22Rv1 (cell line): ENCODE results near the gene MGAT3.

Experiments
- ZFX ChIP-seq: fragments of 450-650 bp; IDR thresholded peaks from 2 replicates; pipeline ENCODE4 v1.6.1; 2017; ENCODE audit warnings: antibody characterized with exemption, borderline replicate concordance
- TF ChIP-seq, protein P1 (sequence below): fragments of 450-650 bp; IDR thresholded peaks from 2 replicates; pipeline ENCODE4 v1.5.1; 2017; ENCODE audit warnings: mild to moderate bottlenecking

- TF ChIP-seq, protein P1, sequence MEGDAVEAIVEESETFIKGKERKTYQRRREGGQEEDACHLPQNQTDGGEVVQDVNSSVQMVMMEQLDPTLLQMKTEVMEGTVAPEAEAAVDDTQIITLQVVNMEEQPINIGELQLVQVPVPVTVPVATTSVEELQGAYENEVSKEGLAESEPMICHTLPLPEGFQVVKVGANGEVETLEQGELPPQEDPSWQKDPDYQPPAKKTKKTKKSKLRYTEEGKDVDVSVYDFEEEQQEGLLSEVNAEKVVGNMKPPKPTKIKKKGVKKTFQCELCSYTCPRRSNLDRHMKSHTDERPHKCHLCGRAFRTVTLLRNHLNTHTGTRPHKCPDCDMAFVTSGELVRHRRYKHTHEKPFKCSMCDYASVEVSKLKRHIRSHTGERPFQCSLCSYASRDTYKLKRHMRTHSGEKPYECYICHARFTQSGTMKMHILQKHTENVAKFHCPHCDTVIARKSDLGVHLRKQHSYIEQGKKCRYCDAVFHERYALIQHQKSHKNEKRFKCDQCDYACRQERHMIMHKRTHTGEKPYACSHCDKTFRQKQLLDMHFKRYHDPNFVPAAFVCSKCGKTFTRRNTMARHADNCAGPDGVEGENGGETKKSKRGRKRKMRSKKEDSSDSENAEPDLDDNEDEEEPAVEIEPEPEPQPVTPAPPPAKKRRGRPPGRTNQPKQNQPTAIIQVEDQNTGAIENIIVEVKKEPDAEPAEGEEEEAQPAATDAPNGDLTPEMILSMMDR = no peak
- TF ChIP-seq ZFX = no peak
Measured at GRCh38 chr22:39500101-39500500, 43.3 kb downstream of the MGAT3 start.
